OCI-LY3 (cell line): ENCODE measurements around the gene RFNG.

ENCODE experiments used
- H2AFZ ChIP-seq: fragments of 200-600, 300-600 bp; shearing (Covaris generic); 2 replicates; pipeline ENCODE4 v1.6.0; 2014; ENCODE audit warnings: antibody characterized with exemption, low read depth, low read length
- H3K27ac ChIP-seq: fragments of 200-600, 300-600 bp; sonication (generic); 2 replicates; pipeline ENCODE4 v1.5.1; 2014; ENCODE audit warnings: mild to moderate bottlenecking, low read length, moderate library complexity, mixed read lengths
- H3K27me3 ChIP-seq: fragments of 200-600, 300-600 bp; sonication (generic); 2 replicates; pipeline ENCODE4 v1.6.1; 2014; ENCODE audit warnings: low read depth, low read length, mixed read lengths
- H3K36me3 ChIP-seq: fragments of 200-600, 300-600 bp; sonication (generic); replicated peaks from 2 replicates; pipeline ENCODE3; 2014; ENCODE audit warnings: low read depth, low read length, mixed read lengths
- H3K4me1 ChIP-seq: fragments of 300-600, 200-600 bp; sonication (generic); 2 replicates; pipeline ENCODE4 v1.6.1; 2014; ENCODE audit warnings: low read length, mixed read lengths
- H3K4me2 ChIP-seq: fragments of 200-600, 300-600 bp; sonication (generic); 2 replicates; pipeline ENCODE4 v1.6.1; 2014; ENCODE audit warnings: low read length, mixed read lengths
- H3K4me3 ChIP-seq: fragments of 300-600, 200-600 bp; sonication (generic); 2 replicates; pipeline ENCODE4 v1.5.1; 2014; ENCODE audit warnings: antibody characterized with exemption, mild to moderate bottlenecking, low read length, moderate library complexity
- H3K79me2 ChIP-seq: fragments of 300-600, 200-600 bp; shearing (Covaris generic); 2 replicates; pipeline ENCODE4 v1.6.1; 2014; ENCODE audit warnings: mild to moderate bottlenecking, low read length, mixed read lengths
- H3K9ac ChIP-seq: fragments of 300-600, 200-600 bp; shearing (Covaris generic); 2 replicates; pipeline ENCODE4 v1.6.0; 2014; ENCODE audit warnings: mild to moderate bottlenecking, low read length, moderate library complexity
- H3K9me3 ChIP-seq: fragments of 200-600, 300-600 bp; shearing (Covaris generic); 2 replicates; pipeline ENCODE4 v1.6.1; 2014; ENCODE audit warnings: low read length, mixed read lengths; ENCODE audit not compliant: insufficient read depth
- H4K20me1 ChIP-seq: fragments of 200-600, 300-600 bp; sonication (generic); 2 replicates; pipeline ENCODE4 v1.6.1; 2016; ENCODE audit warnings: low read length, mixed read lengths; ENCODE audit not compliant: insufficient read depth
- EZH2phosphoT487 ChIP-seq: fragments of 200-600 bp; shearing (Covaris generic); IDR thresholded peaks from 2 replicates; pipeline ENCODE4 v1.6.1; 2018; ENCODE audit warnings: antibody characterized with exemption, mixed run types, low read depth
- TF ChIP-seq, protein P1 (sequence below): fragments of 200-600, 300-600 bp; sonication (generic); IDR thresholded peaks from 2 replicates; pipeline ENCODE4 v1.5.1; 2014; ENCODE audit warnings: antibody characterized with exemption, low read length, low read depth

The RFNG gene

DNA sequence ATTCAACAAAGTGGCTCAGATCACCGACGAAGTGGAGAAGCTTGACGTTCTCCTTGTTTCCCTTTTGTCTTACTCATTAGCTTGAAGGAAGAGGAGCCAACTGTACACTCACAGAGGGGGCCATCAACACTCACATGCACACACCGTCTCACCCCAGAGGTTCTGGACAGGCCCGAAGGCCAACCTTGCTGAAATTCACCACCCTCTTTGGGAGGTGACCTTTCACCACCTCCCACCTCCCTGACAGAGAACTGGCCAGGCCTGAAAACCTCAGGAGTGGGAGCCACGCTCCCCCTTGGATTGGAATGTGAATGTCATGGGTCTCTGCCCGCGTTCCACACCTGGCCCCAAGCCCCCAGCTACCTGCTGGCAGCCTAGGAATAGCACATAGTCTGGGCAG lies 16.1 kb downstream of the RFNG start:
- no peak overlapping the region for H3K4me3 ChIP-seq
- H3K9ac ChIP-seq, result no peak overlapping the region

DNA sequence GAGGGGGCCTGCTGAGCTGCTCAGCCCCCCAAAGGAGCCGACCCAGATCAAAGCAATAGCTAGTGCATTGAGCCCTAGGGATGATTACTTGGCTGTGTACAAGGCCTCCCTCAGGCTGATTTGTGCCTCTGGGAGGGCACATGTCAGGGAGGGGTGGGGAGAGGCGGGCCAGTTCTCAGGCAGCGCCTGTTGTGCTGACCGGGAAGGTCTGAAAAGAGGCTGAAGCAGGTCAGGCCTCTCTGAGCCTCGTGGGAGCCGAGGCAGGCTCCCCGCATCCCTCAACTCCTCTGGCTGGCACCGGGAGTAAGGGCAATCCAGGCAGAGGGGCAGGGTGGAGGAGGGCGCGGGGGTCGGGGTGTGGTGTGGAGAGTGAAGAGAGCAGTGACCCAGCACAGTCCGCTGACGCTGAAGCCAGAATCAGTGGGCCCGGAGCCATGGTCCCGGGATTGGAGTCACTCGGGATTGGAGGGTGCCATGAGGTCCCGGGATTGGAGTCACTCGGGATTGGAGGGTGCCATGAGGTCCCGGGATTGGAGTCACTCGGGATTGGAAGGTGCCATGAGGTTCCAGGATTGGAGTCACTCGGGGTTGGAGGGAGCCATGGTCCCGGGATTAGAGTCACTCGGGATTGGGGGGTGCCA lies 17.1 kb downstream of the RFNG start:
- Histone ChIP-seq H3K36me3 (peaks cover 7% of the 10 kb centered on the region), H3K9me3 (no peaks in the 10 kb centered on the region), H4K20me1 (peaks cover 5% of the 10 kb centered on the region; the same call in 1 of the 2 replicates), H3K27me3 (no peaks in the 10 kb centered on the region), H3K9ac (no peak overlapping the region), H3K4me2 (no peak overlapping the region), H2AFZ (no peak overlapping the region), H3K4me3 (no peak overlapping the region), H3K4me1 (peaks cover 19% of the 10 kb centered on the region), H3K27ac (no peak overlapping the region), H3K79me2 (peaks cover 7% of the 10 kb centered on the region)
- TF ChIP-seq EZH2phosphoT487, result no peak
- TF ChIP-seq, protein P1, sequence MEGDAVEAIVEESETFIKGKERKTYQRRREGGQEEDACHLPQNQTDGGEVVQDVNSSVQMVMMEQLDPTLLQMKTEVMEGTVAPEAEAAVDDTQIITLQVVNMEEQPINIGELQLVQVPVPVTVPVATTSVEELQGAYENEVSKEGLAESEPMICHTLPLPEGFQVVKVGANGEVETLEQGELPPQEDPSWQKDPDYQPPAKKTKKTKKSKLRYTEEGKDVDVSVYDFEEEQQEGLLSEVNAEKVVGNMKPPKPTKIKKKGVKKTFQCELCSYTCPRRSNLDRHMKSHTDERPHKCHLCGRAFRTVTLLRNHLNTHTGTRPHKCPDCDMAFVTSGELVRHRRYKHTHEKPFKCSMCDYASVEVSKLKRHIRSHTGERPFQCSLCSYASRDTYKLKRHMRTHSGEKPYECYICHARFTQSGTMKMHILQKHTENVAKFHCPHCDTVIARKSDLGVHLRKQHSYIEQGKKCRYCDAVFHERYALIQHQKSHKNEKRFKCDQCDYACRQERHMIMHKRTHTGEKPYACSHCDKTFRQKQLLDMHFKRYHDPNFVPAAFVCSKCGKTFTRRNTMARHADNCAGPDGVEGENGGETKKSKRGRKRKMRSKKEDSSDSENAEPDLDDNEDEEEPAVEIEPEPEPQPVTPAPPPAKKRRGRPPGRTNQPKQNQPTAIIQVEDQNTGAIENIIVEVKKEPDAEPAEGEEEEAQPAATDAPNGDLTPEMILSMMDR, result no peak

More for the DNA sequence above, 16.1 kb downstream of the RFNG start:
- Histone ChIP-seq H3K9me3 (no peaks in the 10 kb centered on the region), H4K20me1 (peaks cover 5% of the 10 kb centered on the region; the same call in 1 of the 2 replicates), H3K4me2 (no peak overlapping the region), H3K36me3 (peaks cover 7% of the 10 kb centered on the region), H3K4me1 (peaks cover 19% of the 10 kb centered on the region), H2AFZ (no peak overlapping the region), H3K79me2 (peaks cover 7% of the 10 kb centered on the region), H3K27me3 (no peaks in the 10 kb centered on the region), H3K27ac (no peak overlapping the region)
- no peak for TF ChIP-seq EZH2phosphoT487
- TF ChIP-seq, protein P1, result no peak

- Histone ChIP-seq H2AFZ (no peak overlapping the region), H3K9ac (no peak overlapping the region), H4K20me1 (peaks cover 5% of the 10 kb centered on the region; the same call in 1 of the 2 replicates), H3K27ac (no peak overlapping the region), H3K9me3 (no peaks in the 10 kb centered on the region), H3K4me3 (no peak overlapping the region), H3K36me3 (peaks cover 7% of the 10 kb centered on the region), H3K4me1 (peaks cover 16% of the 10 kb centered on the region), H3K27me3 (no peaks in the 10 kb centered on the region), H3K4me2 (no peak overlapping the region), H3K79me2 (peaks cover 7% of the 10 kb centered on the region)
- TF ChIP-seq, protein P1, result no peak
- TF ChIP-seq EZH2phosphoT487, result no peak
Measured at GRCh38 chr17:82033359-82034085, 18.1 kb downstream of the RFNG start.

DNA sequence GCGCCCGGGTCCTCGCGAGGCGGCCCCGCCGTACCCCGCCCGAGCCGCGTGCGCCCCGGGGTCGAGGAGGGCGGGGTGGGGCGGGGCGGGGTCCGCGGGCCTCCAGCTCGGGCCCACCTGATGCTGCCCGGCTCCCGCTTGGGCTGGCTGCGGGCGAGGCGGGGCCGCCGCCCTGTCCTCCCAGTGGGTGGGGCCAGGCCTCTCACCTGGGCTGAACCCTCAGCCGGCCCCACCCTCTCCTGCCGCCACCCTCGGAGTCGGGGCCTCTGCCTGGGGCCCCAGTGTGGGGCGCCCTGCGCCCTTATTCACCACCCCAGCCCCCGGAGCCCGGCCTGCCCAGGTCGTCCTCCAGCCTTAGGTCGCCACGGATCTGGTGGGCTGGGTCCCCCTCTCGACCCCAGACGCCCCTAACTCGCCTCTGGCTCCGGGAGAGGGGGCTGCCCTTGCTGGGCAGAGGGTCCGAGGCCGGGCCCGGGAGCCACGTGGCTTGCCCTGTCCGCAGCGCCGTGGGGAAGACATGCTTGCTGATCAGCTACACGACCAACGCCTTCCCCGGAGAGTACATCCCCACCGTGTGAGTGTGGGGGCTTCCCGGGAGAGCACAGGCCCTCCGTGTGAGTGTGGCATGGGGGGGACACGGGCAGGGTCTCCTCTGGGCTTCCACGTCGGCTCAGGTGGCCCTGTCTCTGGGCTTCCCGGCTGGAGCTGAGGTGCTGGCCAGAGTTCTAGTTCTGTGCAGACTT lies 19.6 kb downstream of the RFNG start:
- Histone ChIP-seq H3K79me2 (peaks cover 7% of the 10 kb centered on the region), H3K36me3 (peaks cover 7% of the 10 kb centered on the region), H3K4me3 (peak overlapping the region; percentile 65), H3K4me1 (peaks cover 26% of the 10 kb centered on the region), H4K20me1 (peaks cover 5% of the 10 kb centered on the region; the same call in 1 of the 2 replicates), H3K27me3 (no peaks in the 10 kb centered on the region), H3K9me3 (no peaks in the 10 kb centered on the region), H2AFZ (no peak overlapping the region), H3K27ac (no peak overlapping the region), H3K4me2 (peak overlapping the region; percentile 60), H3K9ac (0 out of 2 replicates have a peak overlapping the region, but pooled peaks have one; percentile 19)
- no peak for TF ChIP-seq EZH2phosphoT487
- TF ChIP-seq, protein P1, result no peak
